Measurements from ENCODE around the gene P2RX3.
"Not testable (repeated sequence)": the region's sequence is repeated elsewhere in the genome, so short reads cannot be mapped to it uniquely, and the experiment has no call there.

P2RX3 gene

DNA sequence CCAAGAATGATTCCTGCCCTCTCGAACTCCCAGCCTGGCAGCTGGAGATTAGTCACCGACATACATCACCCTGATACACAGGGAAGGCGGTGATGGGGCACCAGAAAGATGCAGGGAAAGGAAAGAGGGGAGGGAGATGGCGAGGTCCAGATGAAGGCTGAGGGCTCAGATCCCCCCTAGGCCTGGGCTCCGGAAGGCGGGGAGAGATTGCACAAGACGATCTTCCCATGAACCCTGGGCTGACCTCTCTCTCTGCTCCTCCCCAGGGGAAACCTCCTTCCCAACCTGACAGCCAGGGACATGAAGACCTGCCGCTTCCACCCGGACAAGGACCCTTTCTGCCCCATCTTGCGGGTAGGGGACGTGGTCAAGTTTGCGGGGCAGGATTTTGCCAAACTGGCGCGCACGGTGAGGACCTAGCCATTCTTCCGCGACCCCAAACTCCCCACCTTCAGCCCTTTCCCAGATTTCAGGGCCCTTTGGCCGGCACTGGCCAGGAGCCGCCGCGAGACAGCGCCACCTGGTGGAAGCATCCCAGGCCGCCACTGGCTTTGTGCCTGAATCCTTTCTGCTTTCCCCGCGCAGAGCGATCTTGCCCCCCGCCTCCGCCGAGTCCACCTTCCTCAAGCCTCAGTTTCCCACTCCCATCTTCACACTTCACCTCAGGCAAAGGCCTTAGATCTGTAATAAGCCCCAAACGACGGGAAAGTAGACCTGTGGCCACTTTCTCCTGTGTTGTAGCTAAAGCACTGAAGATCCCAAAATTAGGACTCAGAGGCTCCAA lies 11.5 kb downstream of the P2RX3 start:
- peak; percentile 66 for DNase-seq (ENCODE audit: low read depth)

DNA sequence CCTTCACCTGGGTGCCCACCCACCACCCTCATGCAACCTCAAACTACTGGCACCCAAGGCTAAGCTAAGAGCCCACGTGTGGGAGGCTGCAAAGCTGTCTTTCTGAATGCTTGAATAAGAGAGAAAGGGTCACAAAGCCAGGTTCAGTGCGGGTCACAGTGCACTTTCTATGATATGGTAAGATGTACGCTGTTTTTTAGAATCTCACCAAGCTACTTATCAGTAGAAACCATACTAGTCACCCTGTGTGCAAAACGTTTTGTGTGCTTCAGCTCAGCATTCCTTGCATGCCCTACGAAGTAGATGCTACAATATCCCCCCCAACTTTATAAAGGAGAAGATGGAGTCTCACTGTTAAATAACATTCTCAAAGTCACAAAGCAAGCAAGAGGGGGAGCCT lies 14.9 kb downstream of the P2RX3 start:
- no peak for DNase-seq (ENCODE audit: low read depth)

- DNase-seq (ENCODE audit: low read depth) = no peak
Observed at GRCh38 chr11:57353446-57353845, 15.3 kb downstream of the P2RX3 start.

GRCh38 chr11:57353852-57354251 lies 15.7 kb downstream of the P2RX3 start:
- no peak for DNase-seq (ENCODE audit: low read depth)

DNA sequence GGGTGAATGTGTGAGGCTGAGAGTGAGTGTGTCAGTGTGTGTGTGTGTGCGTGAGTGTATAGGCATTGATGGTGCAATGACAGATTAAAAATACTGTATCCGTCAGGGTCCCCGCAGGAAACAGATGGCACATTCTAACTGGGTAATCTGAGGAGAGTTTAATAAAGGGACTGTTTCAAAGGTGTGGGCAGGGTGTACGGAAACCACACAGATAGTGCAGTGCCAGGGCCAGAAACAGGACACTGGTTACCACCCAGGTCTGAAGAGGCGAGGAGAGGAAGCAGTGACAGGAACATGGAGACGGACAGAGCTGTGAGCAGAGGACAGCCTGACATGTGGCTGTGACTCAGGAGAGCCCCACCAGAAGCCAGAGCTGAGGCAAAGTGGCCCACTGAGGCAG lies 16.5 kb downstream of the P2RX3 start:
- no peak for DNase-seq (ENCODE audit: low read depth)

GRCh38 chr11:57356268-57356667 lies 18.1 kb downstream of the P2RX3 start:
- no peak for DNase-seq (ENCODE audit: low read depth)

GRCh38 chr11:57357310-57357709 lies 19.2 kb downstream of the P2RX3 start:
- no peak for DNase-seq (ENCODE audit: low read depth)

DNA sequence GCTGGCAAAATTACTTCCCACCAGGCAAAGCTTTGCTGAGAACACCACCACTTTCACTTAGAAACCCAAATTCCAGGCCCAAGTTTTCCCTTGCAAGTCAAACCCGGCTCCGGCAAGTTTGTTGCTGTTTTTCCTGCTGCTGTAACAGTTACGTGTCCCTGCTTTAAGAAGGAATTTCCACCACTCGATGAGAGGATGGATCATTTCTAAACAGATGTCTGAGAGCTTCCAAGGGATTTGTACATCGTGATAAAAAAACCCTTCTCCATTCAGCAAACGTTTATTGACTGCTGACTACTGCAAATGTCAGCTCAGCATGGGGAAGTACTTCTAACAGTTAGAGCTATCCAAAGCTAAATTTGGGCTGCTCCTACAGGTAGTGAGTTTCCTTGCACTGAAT lies 19.7 kb downstream of the P2RX3 start:
- DNase-seq (ENCODE audit: low read depth) = no peak

- DNase-seq (ENCODE audit: low read depth) = no peak
Observed at GRCh38 chr11:57358543-57358961, 20.4 kb downstream of the P2RX3 start.

DNA sequence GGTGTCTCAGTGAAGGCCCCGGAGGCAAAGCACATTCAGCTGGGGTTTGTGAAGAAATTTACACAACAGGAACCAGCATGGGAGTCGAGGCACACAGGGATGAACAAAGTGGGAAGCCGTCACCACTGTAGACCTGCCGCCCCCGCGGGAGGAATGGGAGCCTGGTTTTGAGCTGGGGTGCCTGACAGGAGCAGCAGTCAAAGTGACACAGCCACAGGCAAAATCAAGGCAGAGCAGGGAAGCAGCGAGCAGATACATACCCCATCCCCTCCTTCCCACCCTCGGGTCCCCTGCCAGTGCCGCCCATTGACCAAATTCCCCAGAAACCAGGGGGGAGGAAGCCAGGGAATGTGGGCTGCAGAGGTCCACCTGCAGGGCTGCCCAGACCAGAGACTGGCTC lies 20.8 kb downstream of the P2RX3 start:
- no peak for DNase-seq (ENCODE audit: low read depth)

DNA sequence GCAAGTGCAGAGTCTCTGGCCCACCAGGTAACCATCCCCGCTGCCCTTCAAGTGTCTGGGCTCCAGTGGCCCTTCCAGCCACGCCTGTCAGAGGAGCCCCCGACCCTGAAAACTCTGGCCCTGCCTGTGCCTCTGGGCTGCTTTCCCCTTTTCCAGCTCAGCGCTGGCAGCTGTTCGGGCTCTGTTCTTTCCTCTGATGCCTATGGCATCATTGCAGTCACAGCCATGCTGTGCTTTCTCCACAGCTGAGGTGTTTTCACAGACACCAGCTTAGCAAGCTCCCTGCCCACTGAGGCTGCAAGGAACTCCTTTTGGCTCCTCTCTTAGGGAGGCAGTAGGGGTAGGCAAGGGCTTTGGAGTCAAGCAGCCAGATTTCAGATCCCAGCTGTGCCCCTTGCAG lies 21.2 kb downstream of the P2RX3 start:
- DNase-seq (ENCODE audit: low read depth) = no peak

- no peak for DNase-seq (ENCODE audit: low read depth)
Observed at GRCh38 chr11:57359896-57360690, 21.9 kb downstream of the P2RX3 start.

DNA sequence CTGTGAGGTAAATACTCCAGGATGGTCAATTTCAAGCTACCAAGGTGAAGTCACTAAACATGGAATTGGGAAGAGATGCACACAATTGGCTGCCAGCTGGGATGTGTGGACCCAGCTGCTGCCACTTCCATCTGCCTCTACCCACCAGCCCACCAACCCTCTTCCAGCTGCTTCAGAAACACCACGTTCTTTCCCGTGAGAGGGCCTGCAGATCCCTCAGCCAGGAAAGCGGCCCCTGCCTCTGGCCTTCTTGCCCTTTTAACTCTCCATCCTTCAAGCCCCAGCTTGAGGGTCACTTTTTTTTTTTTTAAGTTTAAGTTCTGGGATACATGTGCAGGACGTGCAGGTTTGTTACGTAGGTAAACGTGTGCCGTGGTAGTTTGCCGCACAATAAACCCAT lies 22.8 kb downstream of the P2RX3 start:
- no peak for DNase-seq (ENCODE audit: low read depth)

- not testable (repeated sequence) for DNase-seq (ENCODE audit: low read depth)
Observed at GRCh38 chr11:57361420-57361819, 23.3 kb downstream of the P2RX3 start.

GRCh38 chr11:57361926-57362325 lies 23.8 kb downstream of the P2RX3 start:
- no peak for DNase-seq (ENCODE audit: low read depth)

DNA sequence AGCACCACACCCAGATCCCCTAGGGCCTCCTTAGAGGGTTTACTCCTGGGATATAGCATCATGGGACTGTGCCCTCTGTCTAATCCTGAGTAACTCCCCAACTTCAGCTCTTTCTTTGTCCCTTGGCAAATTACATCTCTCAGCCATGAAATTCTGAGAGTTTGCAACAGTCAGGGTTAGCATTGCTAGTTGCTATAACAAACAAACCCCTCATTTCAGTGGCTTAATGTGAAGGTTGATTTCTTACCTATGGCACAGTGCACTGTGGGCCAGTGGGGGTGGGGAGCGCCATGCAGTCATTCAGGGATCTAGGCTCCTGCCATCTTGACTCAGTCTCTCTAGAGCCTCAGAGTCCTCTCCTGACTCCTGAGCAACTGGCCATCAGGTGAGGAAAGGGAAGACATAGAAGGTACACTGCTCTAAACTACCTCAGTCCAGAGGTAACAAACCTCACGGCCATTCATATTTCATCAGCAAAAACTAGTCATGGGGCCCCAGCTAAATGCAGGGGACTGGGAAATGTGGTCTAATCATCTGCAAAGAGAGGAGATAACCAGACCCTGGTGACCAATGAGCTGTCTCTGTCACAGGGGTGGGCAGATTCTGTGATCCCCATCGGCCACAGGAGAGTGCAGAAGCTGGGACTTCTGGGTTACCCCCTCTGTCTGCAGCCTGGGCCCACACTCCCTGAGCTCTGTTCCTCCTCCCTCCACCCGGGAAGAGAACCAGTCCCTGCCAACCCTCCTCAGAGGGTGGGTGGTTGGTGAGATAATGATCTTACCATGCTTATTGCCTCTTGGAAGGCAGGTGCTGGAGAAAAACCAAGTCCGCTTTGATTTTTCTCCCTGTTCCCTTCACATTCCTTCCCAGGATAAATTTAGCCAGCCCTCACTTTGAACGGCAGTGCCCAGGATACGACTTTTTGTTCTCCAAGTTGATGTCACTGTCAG lies 25.3 kb downstream of the P2RX3 start:
- no peak for DNase-seq (ENCODE audit: low read depth)

- DNase-seq (ENCODE audit: low read depth) = no peak
Observed at GRCh38 chr11:57364851-57365660, 26.9 kb downstream of the P2RX3 start.

- DNase-seq (ENCODE audit: low read depth) = no peak
Observed at GRCh38 chr11:57368106-57368844, 30.1 kb downstream of the P2RX3 start.

DNA sequence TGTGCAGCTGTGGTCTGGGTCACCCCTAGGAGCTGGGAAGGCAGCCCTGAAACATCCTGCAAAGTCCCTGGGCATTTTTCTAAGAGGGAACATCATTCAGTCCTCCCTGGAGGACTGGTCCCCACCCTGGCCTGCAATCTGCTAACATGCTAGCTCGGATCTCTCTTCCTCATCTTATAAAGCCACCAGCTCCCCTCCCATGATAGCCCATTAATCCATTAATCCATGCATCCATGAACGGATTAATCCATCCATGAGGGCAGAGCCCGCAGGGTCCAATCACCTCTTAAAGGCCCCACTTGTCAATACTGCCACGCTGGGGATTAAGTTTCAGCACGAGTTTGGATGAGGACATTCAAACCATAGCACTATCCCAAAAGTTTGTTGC lies 30.7 kb downstream of the P2RX3 start:
- DNase-seq (ENCODE audit: low read depth) = no peak

DNA sequence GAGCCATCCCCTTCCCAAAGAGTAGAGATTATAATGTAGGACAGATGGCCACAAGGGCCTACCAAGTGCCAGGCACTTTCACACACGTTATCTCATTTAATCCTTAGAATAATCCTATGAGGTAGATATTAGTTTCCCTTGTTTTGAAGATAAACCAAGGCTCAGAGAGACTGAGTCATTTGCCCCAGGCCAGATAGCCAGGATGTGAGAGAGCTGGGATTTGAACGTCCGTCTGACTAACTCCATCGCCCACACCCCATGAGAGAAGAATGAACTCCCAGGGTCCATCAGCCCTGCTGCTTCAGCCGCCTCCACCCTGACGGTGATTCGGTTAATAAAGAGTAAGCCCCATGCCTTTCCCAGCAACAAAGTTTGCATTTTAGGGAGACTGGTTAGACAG lies 32.1 kb downstream of the P2RX3 start:
- no peak for DNase-seq (ENCODE audit: low read depth)

DNA sequence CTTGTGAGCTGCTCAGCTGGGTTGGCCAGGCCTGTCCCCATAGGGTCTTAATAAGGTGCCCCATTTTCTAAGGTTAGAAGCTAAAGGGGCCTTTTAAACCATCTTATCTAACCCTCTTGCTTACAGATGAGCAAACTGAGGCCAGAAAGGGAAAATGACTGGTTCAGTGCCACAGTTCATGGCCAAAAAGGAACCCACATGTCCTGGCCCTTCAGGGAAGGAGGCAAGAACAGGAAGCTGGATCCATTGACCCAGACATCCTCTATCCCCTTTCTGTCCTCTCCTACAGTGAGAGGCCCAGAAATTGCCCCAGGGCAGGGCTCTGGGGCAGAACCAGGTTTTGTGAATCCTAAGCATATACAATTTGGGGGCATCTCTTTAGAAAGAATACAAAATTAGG lies 32.8 kb downstream of the P2RX3 start:
- DNase-seq (ENCODE audit: low read depth) = no peak
